Activated CD8-positive, alpha-beta memory T cell treated with anti-CD3 and anti-CD28 coated beads for 36 hours (primary cell): ENCODE data around the gene POU2F3. TPM values are rescaled to one million over a fixed set of nuclear protein-coding genes. Genes with fewer than 3 reads are reported as not detected.
"Not testable (repeated sequence)": the region's sequence is repeated elsewhere in the genome, so short reads cannot be mapped to it uniquely, and the experiment has no call there.

Experiments
- CTCF ChIA-PET: fragments of 350-600 bp; sonication (Branson Sonifier 250); formaldehyde crosslinking; loops from one replicate; lab custom pipeline; 2021; ENCODE audit warnings: antibody characterized with exemption; lab: Charles Lee
- POLR2A ChIA-PET: fragments of 350-600 bp; sonication (Branson Sonifier 250); formaldehyde crosslinking; loops from one replicate; lab custom pipeline; 2021; ENCODE audit warnings: antibody characterized with exemption; lab: Charles Lee
- total RNA-seq, 2 experiments: library from RNA; stranded (reverse); gene quantifications; one replicate each; pipeline ENCODE4 v1.2.3, GENCODE V29; 2021

The POU2F3 gene
- total RNA-seq, 2 experiments from 2014 or later, result not detected

DNA sequence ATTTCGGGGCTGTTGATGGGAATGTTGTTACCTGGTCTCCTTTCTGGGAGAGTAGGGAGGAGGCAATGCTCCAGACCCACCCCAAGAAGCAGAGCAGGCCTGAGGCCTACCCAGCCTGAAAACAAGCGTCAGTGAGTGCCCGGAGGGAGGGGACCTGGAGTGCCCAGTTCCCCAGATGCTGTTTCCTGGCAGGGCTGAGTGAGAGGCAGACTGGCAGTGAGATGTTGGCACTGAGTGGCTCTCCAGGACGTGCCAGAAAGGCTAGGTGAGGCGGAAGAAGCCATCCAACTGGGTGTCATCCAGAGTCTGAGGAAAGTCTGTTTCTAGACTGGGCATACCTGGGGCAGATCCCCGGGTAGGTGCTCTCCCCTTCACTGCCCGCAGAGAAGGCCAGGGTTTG, 1.3 kb downstream of the POU2F3 start:
- POLR2A ChIA-PET, result no interaction called here
- CTCF ChIA-PET, result interaction anchor here (2.1 kb wide), 1 partner anchor 62 kb away, joined by 8 read pairs; no protein-coding TSS in a partner anchor

DNA sequence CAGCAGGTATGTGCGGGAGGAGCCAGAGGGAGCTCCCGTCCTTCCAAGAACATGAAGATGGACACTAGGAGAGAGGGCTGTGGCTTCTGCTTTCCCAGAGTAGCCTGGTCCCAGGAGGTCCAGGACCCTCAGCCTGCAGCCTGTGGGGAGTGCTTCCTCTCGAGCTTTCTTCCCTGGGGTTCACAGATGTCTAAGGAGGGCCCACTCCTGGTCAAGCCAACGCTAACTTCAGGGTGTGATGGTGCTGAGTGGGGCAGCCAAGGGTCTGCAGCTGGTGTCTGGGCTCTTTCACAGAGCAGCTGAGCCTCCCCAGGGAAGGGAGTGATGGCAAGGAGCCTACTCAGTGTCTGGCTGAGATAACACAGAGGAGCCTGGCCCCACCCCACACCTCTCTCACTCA, 3.3 kb downstream of the POU2F3 start:
- POLR2A ChIA-PET, result no interaction called here
- CTCF ChIA-PET, result interaction anchor here (1.9 to 3.9 kb wide), 2 partner anchors 8 to 59 kb away, joined by 7 to 31 read pairs; no protein-coding TSS in a partner anchor

DNA sequence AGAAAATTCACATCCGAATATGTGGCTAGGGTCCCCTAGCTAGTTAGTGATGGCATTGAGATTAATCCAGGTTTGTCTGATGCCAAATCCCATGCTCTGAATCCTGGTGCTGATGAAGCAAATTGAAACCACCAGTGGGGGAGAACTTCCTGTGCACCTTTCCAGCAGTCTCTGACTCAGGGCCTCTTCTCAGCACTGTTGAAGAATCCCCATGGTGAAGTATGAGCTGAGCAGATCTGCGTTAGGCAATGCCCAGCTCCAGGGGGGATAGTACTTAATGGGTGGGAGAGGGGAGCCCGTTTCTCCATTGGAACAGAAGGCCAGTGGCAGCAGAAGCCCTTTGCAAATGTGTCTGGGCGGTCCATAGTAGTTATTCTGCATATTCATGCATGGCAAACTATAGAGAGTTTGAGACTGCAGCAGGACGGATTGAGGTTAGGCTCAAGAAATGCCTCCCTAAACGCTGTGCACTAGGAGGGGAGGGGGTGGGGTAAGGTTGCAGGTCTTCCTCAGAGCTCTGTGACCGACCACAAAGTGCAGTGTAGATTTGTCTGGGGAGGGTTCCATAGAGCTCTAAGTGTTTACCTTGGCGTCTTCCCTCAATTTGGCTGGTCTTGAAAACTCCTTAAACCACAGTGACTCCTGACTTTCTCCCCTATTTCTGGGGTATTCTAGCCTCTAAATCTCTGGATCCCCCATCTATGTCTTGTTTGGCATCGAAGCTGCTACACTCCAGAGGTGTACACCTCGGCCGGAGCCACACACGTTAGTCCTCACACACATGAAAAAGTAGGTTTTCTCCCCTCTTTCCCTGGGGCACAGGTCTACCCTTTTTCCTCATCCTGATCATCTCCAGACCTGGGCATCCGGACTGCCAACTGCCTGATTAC, 4.8 kb downstream of the POU2F3 start:
- ChIA-PET POLR2A (no interaction called here), CTCF (interaction anchor here (1.9 to 3.9 kb wide), 2 partner anchors 9 to 57 kb away, joined by 7 to 31 read pairs; no protein-coding TSS in a partner anchor)

DNA sequence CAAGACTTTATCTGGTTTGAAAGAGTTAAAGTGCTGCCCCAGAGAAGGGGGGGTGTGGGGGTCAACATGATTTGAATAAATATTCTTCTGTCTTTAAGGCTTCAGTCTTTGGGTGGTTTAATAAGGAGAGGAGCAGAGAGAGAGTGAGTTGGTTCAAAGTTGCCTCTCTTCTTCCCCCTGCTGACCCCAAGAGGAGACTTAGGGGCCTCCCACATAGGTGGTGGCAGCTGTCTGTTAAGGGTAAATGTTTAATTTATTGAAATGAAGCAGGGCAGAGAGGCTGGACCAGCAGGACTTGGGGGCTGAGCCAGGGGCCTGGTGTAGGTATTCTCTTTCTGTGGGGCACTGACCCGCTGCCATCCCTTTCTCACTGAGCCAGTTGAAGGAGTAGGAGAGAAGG, 5.5 kb downstream of the POU2F3 start:
- POLR2A ChIA-PET, result no interaction called here
- CTCF ChIA-PET, result interaction anchor here (1.9 to 3.9 kb wide), 2 partner anchors 10 to 57 kb away, joined by 7 to 31 read pairs; no protein-coding TSS in a partner anchor

DNA sequence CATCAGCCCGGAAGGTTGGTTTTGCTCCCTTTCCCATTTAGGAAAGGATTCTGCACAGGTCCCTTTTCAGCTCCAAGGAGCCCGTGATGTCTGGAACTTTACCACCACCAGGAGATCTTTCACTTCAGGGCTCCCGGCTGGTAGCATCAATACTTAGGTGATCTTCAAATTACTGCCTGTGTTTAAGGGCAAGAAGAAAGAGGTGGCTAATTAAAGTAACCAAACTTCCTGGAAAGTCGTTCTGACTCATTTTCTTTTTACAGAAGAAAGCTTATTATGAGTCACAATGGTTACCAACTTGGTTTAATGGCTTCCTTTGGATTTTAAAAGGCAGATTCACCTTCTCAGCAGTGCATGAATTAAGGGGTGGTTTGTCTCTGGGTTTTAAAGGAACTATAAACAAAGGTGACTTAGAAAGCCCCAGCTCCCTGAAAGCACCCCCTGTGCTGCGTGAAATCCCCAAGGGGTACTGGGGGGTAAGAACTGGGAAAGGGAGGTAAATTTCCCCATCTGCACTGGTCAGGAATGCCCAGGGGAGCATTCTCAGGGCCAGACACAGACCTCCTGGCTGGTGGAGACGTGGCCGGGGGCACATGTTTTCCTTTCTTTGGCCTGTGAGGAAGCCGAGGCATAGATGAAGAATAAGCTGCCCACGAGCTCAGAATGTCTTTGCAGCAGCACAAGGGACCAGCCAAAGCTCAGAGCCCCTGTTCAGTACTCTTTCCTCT, 8.8 kb downstream of the POU2F3 start:
- ChIA-PET CTCF (interaction anchor here (1.1 to 3.7 kb wide), 6 partner anchors 9 to 80 kb away, joined by 3 to 22 read pairs (median 4); partner anchors contain the start of genes POU2F3 and TLCD5), POLR2A (no interaction called here)

DNA sequence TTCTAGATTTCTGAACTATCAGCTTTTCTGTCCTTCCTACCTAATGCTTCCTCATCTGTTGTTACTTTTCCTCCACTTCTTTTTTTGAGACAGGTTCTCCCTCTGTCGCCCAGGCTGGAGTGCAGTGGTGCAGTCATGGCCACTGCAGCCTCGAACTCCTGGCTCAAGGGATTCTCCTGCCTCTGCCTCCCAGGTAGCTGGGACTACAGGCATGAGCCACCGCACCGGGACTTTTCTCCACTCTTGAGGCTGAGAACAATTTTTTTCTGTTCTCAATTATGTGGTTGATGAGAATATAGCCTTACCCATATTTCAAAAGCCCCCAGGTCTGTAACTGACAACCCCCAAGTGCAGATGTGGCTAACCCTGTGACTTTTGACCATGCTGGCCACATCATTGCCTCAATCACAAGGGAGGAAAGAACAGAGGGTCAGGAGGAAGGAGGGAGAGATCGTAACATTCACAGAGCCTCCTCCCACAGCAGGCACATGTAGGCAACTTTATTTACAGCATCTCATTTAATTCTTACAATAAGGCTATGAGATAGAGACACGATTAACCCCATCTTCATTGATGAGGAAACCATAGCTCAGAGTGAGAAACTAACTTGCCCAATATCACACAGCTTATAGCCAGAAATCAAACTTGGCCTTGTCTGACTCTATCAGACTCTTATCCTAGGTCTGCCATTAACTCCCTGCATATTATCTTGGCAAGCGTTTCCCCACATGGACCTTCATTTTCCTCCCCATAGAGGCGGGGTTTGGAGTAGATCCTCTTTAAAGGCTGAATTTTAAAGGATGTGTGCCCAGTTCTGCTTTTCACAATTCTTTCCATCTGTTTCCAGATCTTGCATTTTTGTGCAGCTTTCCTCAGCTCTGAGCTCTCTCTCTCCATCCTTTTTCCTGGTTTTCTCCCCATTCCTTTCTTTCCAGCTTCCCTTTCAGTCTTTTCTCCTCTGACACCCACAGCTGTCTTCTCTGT, 9.6 kb downstream of the POU2F3 start:
- POLR2A ChIA-PET, result no interaction called here

DNA sequence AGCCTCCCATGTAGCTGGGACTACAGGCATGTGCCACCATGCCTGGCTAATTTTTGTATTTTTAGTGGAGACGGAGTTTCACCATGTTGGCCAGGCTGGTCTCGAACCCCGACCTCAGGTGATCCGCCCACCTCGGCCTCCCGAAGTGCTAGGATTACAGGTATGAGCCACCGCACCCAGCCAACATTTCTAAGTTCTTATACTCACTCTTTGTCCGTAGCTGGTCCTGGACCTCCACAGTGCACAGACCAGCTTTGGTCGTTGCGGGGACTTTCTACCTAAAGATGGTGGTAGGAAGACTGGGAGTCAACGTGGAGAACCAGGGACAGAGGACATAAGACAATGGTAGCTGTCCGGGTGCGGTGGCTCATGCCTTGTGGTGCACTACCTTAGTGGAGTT, 13.4 kb downstream of the POU2F3 start:
- POLR2A ChIA-PET, CTCF ChIA-PET: not testable (repeated sequence)

More for the DNA sequence above, 9.6 kb downstream of the POU2F3 start:
- CTCF ChIA-PET, result interaction anchor here (0.9 to 3.7 kb wide), 4 partner anchors 10 to 54 kb away, joined by 3 to 22 read pairs (median 10); partner anchors contain the start of gene POU2F3

DNA sequence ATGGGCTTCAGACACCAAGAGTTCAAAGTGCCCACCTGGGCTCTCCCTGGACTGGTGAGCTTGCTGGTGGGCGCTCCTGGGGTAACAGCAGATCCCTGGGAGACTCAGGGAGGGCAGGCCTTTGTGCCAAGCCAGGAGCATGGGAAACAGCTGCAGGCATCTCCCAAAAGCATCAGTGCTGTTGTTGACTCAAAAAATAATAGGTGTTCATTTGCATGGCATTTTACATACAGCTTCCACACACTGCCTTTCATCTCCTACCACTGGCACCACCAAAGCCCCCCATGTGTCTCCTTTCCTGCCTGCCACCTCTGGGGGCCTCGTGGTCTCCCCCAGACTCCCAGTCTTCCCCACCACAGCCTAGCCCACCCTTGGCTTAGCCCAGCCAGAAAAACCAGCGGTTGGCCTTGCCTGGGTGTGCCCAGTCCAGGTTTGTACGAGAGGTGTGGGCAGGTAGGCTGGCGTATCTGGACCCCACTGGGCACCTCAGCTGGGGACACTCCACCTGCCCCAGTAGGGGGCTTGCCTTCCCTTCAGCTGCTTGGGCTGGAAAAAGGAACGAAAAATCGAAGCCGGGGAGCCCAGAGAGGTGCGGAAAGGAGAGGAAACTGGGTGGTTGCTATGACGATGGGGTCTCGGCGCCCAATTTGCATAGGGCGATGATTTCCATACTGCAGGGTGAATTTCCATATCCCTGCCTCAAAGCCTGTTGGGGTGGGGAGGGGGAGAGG, 15.0 kb downstream of the POU2F3 start:
- ChIA-PET CTCF (interaction anchor here (1.7 kb wide), 1 partner anchor 48 kb away, joined by 5 read pairs; no protein-coding TSS in a partner anchor), POLR2A (no interaction called here)

DNA sequence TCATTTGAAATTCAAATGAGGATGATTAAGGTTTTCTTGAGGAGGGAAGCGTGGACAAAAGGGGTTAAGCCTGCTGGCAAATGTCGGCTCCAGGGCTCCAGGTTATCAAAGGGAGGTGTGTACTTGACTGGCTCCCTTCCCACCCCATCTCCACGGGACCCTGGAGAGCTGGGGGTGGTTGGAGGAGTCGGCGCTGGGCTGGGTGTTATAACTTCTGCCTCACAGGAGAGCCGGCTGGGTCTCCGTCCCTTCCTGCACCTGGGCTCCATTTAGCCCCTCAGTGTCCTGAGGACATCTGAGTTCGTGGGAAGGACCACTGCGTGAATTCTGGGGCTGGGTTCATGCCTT, 15.6 kb downstream of the POU2F3 start:
- CTCF ChIA-PET, result interaction anchor here (1.7 kb wide), 1 partner anchor 48 kb away, joined by 5 read pairs; no protein-coding TSS in a partner anchor
- POLR2A ChIA-PET, result no interaction called here

DNA sequence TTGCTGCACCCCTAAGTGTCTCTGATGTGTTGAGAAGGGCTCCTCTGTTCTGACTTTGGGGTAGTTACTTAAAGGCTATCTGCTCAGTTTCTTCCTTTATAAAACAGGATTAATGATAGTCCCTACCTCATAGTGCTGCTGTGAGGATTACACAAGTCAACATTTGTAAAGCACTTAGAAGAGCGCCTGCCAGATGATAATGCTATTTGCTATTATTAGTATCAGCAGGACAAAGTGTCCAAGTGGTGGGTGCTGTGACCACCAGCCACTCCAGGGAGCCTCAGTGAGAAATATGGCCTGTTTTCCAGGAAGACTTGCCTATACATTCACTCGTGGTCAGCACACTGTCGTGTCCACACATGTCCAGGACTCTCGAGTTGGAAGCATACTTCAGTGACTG, 16.2 kb downstream of the POU2F3 start:
- ChIA-PET POLR2A (no interaction called here), CTCF (interaction anchor here (1.7 kb wide), 1 partner anchor 47 kb away, joined by 5 read pairs; no protein-coding TSS in a partner anchor)

DNA sequence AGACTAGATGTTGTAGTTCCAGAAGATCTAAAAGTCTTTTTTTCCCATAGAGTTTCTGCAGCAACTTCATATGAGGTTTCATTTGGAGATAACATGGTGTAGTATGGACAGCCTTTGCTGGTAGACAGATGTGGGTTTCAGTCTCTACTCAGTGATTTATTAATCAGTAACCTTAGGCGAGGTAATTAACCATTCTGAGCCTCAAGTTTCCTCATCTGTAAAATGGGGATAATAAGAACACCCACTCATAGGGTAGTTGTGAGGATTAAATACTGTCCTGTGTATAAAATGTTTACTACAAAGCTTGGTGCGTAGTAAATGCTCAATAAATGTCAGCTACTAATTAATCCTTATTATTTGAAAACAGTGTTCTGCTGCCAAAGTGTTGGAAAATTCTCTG, 16.8 kb downstream of the POU2F3 start:
- CTCF ChIA-PET, result no interaction called here
- POLR2A ChIA-PET, result no interaction called here

DNA sequence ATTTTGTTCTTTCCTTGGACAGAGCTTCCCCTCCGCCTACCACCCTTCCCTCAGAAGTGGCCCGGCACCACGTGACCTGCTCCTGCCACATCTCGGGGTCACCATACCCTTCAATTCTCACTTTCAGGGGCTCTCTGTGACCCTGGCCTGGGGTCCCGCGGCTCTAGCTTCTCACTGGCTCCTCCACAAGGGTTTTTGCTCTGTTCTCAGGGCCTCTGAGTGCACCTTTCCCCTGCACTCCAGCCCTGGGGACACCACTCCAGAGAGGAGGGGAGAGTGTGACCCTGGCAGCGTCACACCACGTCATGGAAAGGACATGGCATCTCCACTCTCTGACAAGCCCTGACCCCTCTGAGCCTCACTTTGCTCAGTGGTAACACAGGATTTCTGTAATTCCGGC, 17.4 kb downstream of the POU2F3 start:
- POLR2A ChIA-PET, result no interaction called here
- CTCF ChIA-PET, result no interaction called here

DNA sequence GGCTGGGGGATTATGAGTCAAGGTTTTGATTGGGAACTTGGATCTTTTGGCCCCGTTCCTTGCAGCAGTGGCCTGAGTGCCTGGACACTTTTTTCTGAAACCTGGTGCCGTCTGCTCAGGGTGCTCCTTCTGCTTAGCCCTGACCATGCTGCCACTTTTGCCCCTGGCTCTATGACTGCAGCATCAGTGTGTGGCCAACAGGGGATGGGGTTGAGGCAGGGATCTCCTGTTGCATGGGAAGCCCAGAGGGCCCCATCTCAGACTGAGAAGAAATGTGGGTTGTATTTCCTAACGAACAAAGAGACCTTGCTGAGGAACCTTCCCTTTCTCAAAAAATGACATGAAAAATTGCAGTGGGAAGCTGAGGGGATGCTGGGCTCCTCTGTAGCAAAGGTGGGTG, 18.7 kb downstream of the POU2F3 start:
- ChIA-PET CTCF (no interaction called here), POLR2A (no interaction called here)

DNA sequence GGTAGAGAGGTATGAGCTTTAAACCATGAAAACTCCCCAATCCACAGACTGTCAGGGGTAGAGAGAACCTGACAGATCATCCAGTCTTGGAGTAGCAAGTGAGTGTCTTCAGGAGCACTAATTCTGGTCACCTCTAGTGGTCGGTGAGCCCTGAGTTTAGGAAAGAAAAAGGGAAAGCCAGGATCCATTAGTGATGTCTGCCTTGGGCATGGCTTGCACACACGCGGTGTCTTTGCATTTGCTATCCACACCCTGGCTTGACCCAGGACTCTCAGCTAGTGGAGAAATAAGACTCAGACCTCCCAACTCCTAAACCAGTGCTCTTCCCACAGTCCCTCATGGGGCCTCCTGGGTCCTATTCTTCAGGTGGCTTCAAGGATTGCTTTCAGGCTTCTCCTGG, 19.3 kb downstream of the POU2F3 start:
- CTCF ChIA-PET, result interaction anchor here (1.2 to 1.3 kb wide), 3 partner anchors 24 to 44 kb away, joined by 3 to 4 read pairs (median 3); no protein-coding TSS in a partner anchor
- POLR2A ChIA-PET, result no interaction called here

DNA sequence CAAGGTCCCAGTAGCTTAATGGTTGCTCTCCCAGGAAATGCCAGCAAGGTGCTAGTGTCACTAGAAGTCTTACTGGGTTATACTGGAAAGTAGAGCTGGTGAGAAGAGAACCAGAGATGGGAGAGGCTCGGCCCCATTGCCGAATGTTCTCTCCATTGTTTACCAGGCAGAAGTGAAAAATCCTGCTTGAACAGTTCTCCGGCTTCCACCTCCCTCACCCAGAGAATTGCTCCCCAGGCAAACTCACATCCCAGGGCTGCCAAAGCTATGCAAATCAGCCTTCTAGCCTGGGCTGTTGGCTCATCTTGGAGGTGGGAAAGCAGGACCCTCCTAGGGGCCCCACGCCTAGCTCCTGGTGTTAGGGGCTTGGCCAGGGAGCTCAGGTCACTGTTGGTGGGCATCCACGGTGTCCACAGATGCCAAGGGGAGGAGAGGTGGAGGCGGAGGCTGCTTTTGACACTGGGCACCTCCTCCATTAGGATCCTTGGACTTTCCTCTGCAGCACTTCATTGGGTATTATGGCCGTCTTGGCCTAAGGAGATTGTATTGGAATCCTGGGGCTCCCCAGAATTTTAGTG, 20.1 kb downstream of the POU2F3 start:
- CTCF ChIA-PET, result interaction anchor here (0.6 to 1.3 kb wide), 4 partner anchors 24 to 91 kb away, joined by 3 to 4 read pairs (median 3); no protein-coding TSS in a partner anchor
- POLR2A ChIA-PET, result no interaction called here

DNA sequence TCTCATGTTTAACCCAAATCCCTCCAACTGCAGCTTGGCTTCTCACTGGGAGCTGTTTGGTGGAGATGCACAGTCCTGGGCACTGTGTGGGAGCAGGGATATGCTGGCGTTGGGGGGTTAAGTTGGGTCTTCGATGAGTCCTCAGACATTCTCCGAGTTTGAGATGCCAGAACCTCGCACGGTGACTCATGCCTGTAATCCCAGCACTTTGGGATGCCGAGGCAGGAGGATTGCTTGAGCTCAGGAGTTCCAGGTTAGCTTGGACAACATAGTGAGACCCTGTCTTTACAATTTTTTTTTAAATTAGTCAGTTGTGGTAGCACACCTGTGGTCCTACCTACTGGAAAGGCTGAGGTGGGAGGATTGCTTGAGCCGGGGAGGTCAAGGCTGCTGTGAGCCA, 20.7 kb downstream of the POU2F3 start:
- ChIA-PET CTCF (interaction anchor here (0.6 to 1.3 kb wide), 3 partner anchors 25 to 92 kb away, joined by 3 to 4 read pairs (median 3); no protein-coding TSS in a partner anchor), POLR2A (no interaction called here)

DNA sequence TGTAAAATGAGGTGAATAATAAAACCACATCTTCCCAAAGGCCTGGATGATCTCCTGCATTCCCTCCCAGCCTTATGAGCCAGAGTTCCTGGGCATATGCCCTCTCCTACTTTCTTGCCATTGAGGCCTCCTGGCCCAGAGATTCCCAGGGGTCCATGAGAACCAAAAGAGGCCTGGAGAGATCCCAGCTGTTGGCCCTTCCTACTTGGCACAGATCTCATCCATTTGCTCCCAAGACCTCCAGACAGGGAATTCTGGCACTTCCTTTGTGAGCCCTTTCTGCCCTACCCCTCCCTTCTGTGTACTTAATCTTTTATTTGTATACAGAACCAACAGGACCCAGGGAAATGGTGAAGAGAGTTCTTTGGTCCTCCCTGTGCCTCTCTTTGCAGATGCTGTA, 21.4 kb downstream of the POU2F3 start:
- CTCF ChIA-PET, result no interaction called here

DNA sequence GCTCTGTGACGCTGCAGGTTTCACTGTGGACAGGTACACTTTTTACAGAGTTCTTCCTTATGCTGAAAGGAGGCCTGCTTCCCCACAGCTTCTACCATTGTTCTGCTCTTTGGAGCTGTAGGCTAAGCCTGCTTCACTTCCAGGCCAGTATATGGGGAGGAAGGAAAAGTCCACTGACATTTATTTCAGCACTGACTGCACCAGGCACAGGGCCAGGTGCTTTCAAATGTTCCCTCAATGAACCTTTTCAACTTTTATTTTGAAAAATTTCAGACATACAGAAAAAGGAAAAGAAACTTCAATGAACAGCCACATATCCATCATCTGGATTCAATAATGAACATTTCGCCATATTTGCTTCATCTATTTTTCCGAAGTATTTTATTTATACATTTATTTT, 22.0 kb downstream of the POU2F3 start:
- CTCF ChIA-PET, result no interaction called here
- POLR2A ChIA-PET, result no interaction called here

More for the DNA sequence above, 21.4 kb downstream of the POU2F3 start:
- POLR2A ChIA-PET, result no interaction called here
